ENCODE results near the gene EAF2.

GRCh38 chr3:121913305-121913990 lies 78.4 kb downstream of the EAF2 start:
- TF ChIP-seq CTCF (IDR thresholded peaks at IDR 0.05) (no peak), ZFX (IDR thresholded peaks at IDR 0.05; ENCODE audit: borderline replicate concordance) (no peak)
